Stimulated activated memory B cell treated with anti-CD40 and anti-IgM and Interleukin-4, amounts not matched to agents 10 μg/mL and 1 μg/mL and 100 μg/mL, for 72 hours (primary cell): ENCODE results near the gene ANO8.

Experiments used
- ATAC-seq: fragments of 150-1000 bp; cut with Tn5 transposase; 2 replicates; pipeline ENCODE4 v1.10.0; 2021
- H3K27ac Mint-ChIP-seq: one replicate; pipeline ENCODE4 v1.8.0; 2022; ENCODE audit warnings: mild to moderate bottlenecking, mixed read lengths
- H3K27me3 Mint-ChIP-seq: one replicate; pipeline ENCODE4 v1.8.0; 2022; ENCODE audit warnings: mixed read lengths
- H3K36me3 Mint-ChIP-seq: one replicate; pipeline ENCODE4 v1.8.0; 2022; ENCODE audit warnings: mixed read lengths
- H3K4me1 Mint-ChIP-seq: one replicate; pipeline ENCODE4 v1.8.0; 2022; ENCODE audit warnings: mixed read lengths
- H3K4me3 Mint-ChIP-seq: one replicate; pipeline ENCODE4 v1.8.0; 2022; ENCODE audit warnings: mild to moderate bottlenecking, moderate library complexity, mixed read lengths
- H3K9me3 Mint-ChIP-seq: one replicate; pipeline ENCODE4 v1.8.0; 2022; ENCODE audit warnings: mixed read lengths

ANO8 gene

GRCh38 chr19:17337675-17338432 lies 3.2 kb upstream of the ANO8 start:
- peaks cover 15% of the 10 kb centered on the region for H3K36me3 Mint-ChIP-seq
- ATAC-seq = no peak
- H3K27ac Mint-ChIP-seq = peak overlapping the region; percentile 96
- H3K27me3 Mint-ChIP-seq = peaks cover 13% of the 10 kb centered on the region
- peak overlapping the region; percentile 97 for H3K4me3 Mint-ChIP-seq
- H3K4me1 Mint-ChIP-seq = peaks cover 50% of the 10 kb centered on the region
- H3K9me3 Mint-ChIP-seq = peaks cover under 1% of the 10 kb centered on the region

DNA sequence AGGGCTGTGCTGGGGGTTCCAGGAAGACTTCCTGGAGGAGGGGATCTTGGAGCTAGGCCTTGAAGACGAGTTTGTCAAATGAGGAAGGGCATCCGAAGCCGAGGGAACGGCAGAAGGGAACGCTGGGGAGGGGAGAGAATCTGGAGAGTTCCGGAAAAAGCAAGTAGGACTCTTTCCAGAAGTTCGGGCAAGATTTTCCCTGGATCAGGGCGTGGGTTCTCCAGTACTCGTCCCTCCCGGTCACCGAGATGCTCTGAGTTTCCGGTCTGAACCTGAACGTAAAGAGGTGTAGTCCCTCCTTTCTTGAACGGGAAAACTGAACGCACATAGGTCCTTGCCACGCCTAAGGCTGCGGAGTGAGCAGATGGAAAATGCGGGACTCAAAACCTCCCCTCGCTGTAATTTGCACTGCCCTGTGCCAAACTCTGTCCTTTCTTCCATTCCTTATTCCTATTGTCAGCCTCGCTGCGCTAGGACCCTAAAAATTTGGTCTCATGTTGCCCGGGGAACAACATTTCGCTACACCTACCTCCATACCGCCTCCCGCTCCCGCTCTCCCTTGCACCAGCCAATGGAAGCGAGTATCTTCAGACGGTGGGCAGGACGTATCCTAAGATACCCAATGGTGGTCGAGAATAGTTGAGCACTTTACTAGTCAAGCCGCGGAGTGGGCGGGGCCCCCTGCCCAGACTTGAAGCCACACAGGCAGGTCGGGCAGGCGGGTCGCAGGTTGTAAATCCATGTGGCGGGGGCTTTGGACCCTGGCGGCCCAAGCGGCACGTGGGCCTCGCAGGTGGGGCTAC lies 2.4 kb upstream of the ANO8 start, which contains the start of gene GTPBP3:
GTPBP3 (plus strand) TSS at position 682 of the 803 bp plus-strand sequence; CDS start at position 741, 59 bp downstream.
- peak within 1 kb of the TSS; percentile 96 for H3K27ac Mint-ChIP-seq
- H3K9me3 Mint-ChIP-seq = peaks cover 2% of the 10 kb centered on the region
- H3K27me3 Mint-ChIP-seq = peaks cover 20% of the 10 kb centered on the region
- peak; percentile 95 for ATAC-seq
- H3K4me1 Mint-ChIP-seq = peaks cover 52% of the 10 kb centered on the region
- H3K36me3 Mint-ChIP-seq = peaks cover 15% of the 10 kb centered on the region
- peak within 1 kb of the TSS; percentile 97 for H3K4me3 Mint-ChIP-seq

DNA sequence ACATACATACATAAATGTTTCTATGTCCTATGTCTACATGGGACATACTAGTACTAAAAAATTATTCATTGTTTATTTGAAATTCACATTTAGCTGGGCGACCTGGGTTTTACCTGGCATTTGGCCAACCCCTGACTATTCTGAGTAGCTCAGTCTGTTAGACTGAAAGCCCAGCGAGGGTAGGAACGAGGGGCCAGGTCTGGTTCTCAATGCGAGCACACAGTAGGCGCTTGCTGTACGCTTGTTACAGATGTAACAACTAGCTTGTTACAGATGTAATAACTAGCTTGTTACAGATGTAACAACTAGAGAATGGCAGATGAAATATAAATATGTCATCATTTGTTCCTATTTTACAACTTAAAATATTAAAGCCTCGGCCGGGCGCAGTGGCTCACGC lies 920 bp upstream of the ANO8 start:
- H3K27me3 Mint-ChIP-seq = peaks cover 29% of the 10 kb centered on the region
- no peak overlapping the region for H3K4me3 Mint-ChIP-seq
- H3K9me3 Mint-ChIP-seq = peaks cover 2% of the 10 kb centered on the region
- peaks cover 48% of the 10 kb centered on the region for H3K4me1 Mint-ChIP-seq
- no peak for ATAC-seq
- no peak overlapping the region for H3K27ac Mint-ChIP-seq
- peaks cover 5% of the 10 kb centered on the region for H3K36me3 Mint-ChIP-seq

GRCh38 chr19:17333611-17334413 lies 843 bp downstream of the ANO8 start:
- peak; percentile 31 for ATAC-seq
- Mint-ChIP-seq H3K27me3 (peaks cover 39% of the 10 kb centered on the region), H3K27ac (peak overlapping the region; percentile 26), H3K36me3 (no peaks in the 10 kb centered on the region), H3K4me1 (peaks cover 49% of the 10 kb centered on the region), H3K4me3 (peak overlapping the region; percentile 24), H3K9me3 (peaks cover 2% of the 10 kb centered on the region)

DNA sequence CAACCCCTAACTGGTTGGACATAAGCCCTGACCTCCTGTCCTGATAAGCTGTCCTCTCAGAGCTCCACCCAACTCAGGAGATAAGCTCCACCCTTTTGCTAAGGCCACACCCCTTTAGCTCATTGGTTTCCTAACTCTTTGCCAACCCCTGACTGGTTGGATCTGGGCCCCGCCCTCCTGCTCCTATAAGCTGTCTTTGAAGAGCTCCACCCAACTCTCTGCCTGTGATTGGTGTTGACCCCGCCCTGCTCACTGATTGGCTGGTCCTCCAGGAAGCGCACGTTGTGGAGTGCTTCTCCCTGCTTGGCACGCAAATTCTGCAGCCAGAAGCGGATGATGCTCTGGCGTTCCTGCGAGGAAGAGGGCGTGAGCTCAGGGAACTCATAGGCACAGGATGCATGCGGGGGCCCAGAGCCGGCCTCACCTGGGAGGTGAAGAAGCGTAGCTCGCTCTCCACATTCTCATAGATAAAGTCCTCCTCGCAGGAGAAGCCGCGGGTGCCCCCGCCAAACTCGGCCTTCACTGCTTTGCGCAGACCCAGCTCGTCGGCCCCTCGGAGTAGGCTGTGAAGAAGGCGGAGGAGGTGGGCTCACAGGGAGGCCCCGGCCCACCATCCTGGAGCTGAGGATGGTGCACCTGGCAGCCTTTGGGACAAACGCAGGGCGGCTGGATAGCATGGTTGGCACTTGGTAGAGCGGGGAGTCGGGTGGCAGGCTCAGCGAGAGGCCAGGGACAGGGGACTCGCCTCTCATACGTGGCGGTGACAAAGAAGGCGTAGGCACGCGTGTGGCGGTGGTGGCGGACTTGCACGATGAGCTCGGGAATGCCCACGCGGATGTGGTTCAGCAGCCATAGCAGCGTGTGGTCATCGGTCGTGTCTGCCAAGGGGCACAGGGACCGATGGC lies 1.7 kb downstream of the ANO8 start:
- H3K9me3 Mint-ChIP-seq = peaks cover 2% of the 10 kb centered on the region
- H3K27ac Mint-ChIP-seq = no peak overlapping the region
- H3K36me3 Mint-ChIP-seq = no peaks in the 10 kb centered on the region
- H3K4me1 Mint-ChIP-seq = peaks cover 40% of the 10 kb centered on the region
- H3K27me3 Mint-ChIP-seq = peaks cover 39% of the 10 kb centered on the region
- H3K4me3 Mint-ChIP-seq = no peak overlapping the region
- ATAC-seq = no peak

GRCh38 chr19:17332360-17332676 lies 2.3 kb downstream of the ANO8 start:
- ATAC-seq = no peak
- Mint-ChIP-seq H3K27me3 (peaks cover 39% of the 10 kb centered on the region), H3K27ac (no peak overlapping the region), H3K4me1 (peaks cover 40% of the 10 kb centered on the region), H3K9me3 (peaks cover 2% of the 10 kb centered on the region), H3K4me3 (no peak overlapping the region), H3K36me3 (no peaks in the 10 kb centered on the region)

- H3K27ac Mint-ChIP-seq = no peak overlapping the region
- peaks cover 32% of the 10 kb centered on the region for H3K4me1 Mint-ChIP-seq
- H3K4me3 Mint-ChIP-seq = no peak overlapping the region
- H3K9me3 Mint-ChIP-seq = peaks cover 2% of the 10 kb centered on the region
- no peak for ATAC-seq
- H3K27me3 Mint-ChIP-seq = peaks cover 39% of the 10 kb centered on the region
- no peaks in the 10 kb centered on the region for H3K36me3 Mint-ChIP-seq
These were observed 3.6 kb downstream of the ANO8 start for GRCh38 chr19:17331045-17331558.

- no peak for ATAC-seq
- Mint-ChIP-seq H3K4me1 (peaks cover 31% of the 10 kb centered on the region), H3K9me3 (peaks cover 2% of the 10 kb centered on the region), H3K36me3 (no peaks in the 10 kb centered on the region), H3K4me3 (peak overlapping the region; percentile 22), H3K27ac (no peak overlapping the region), H3K27me3 (peaks cover 39% of the 10 kb centered on the region)
These were observed 4.2 kb downstream of the ANO8 start for GRCh38 chr19:17330262-17331044.

GRCh38 chr19:17329366-17330261 lies 5.0 kb downstream of the ANO8 start:
- Mint-ChIP-seq H3K27me3 (peaks cover 39% of the 10 kb centered on the region), H3K9me3 (peaks cover 2% of the 10 kb centered on the region), H3K36me3 (no peaks in the 10 kb centered on the region), H3K27ac (no peak overlapping the region), H3K4me3 (peak overlapping the region; percentile 21), H3K4me1 (peaks cover 25% of the 10 kb centered on the region)
- no peak for ATAC-seq

GRCh38 chr19:17328517-17329365 lies 5.9 kb downstream of the ANO8 start:
- ATAC-seq = peak; percentile 3
- H3K4me1 Mint-ChIP-seq = peaks cover 19% of the 10 kb centered on the region
- H3K9me3 Mint-ChIP-seq = peaks cover 2% of the 10 kb centered on the region
- peak overlapping the region; percentile 48 for H3K27ac Mint-ChIP-seq
- H3K27me3 Mint-ChIP-seq = peaks cover 34% of the 10 kb centered on the region
- H3K36me3 Mint-ChIP-seq = no peaks in the 10 kb centered on the region
- peak overlapping the region; percentile 71 for H3K4me3 Mint-ChIP-seq

DNA sequence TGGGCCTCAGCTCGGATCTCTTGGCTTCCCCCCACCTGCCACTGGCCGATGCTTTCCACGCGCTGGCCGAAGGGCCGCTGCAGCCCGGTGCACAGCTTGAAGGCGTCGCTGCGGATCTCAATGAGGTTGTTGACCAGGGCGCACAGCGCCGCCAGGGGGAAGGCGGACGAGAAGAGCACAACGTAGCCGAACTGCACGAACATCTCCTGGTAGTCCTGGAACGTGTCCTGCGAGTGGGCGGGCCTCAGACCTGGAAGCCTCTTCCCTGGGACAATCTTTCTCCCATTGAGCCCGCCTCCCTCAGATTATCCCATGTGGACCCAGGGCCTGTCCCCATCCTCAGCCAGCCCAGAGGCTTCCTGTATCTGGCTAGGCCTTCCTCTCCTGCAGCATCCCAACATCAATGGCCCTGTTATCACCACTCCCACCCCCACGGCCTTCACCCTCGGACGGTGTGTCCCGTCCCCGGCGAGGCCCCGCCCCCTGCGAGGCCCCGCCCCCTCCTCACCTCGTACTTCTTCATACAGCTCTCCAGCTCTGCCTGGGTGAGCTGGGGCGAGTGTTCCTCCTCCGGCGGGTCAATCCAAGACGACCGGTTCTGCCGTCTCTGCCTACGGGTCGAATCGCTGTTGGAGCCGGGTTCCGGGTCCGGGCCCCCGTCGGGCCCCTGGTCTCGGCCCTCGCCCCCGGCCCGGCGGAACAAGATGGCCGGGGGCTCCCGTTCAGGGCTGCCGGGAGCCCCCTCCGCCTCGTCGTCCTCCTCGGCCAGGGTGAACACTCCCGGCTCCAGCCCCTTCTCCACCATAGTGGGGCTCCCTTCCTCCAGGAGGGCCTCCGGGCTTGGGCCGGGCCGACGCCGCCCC lies 6.8 kb downstream of the ANO8 start:
- Mint-ChIP-seq H3K27ac (peak overlapping the region; percentile 48), H3K4me3 (peak overlapping the region; percentile 71), H3K36me3 (peaks cover under 1% of the 10 kb centered on the region), H3K27me3 (peaks cover 30% of the 10 kb centered on the region), H3K4me1 (peaks cover 13% of the 10 kb centered on the region), H3K9me3 (peaks cover 2% of the 10 kb centered on the region)
- ATAC-seq = peak; percentile 75
